ENCODE data around the gene KIF1A. TPM values are rescaled to one million over a fixed set of nuclear protein-coding genes. Genes with fewer than 3 reads are reported as not detected.
A peak's percentile ranks its signal among the peaks of the same experiment; 100 is the strongest.

The KIF1A gene
- total RNA-seq, 1 donor from 2014 or later: 2.0 TPM

- H3K27me3 ChIP-seq (ENCODE audit: low read depth): peaks cover 40% of the 10 kb centered on the region
- DNase-seq: peak; percentile 10
Observed at GRCh38 chr2:240794178-240794721, 25.8 kb downstream of the KIF1A start.

GRCh38 chr2:240793313-240794177 lies 26.5 kb downstream of the KIF1A start:
- peak; percentile 10 for DNase-seq

More at GRCh38 chr2:240794178-240794721, 25.8 kb downstream of the KIF1A start:
- Histone ChIP-seq H3K9me3 (replicated peaks) (no peaks in the 10 kb centered on the region), H3K4me3 (no peak overlapping the region), H3K36me3 (no peaks in the 10 kb centered on the region), H3K4me1 (no peaks in the 10 kb centered on the region), H3K27ac (replicated peaks) (no peak overlapping the region)
- TF ChIP-seq, protein P1, sequence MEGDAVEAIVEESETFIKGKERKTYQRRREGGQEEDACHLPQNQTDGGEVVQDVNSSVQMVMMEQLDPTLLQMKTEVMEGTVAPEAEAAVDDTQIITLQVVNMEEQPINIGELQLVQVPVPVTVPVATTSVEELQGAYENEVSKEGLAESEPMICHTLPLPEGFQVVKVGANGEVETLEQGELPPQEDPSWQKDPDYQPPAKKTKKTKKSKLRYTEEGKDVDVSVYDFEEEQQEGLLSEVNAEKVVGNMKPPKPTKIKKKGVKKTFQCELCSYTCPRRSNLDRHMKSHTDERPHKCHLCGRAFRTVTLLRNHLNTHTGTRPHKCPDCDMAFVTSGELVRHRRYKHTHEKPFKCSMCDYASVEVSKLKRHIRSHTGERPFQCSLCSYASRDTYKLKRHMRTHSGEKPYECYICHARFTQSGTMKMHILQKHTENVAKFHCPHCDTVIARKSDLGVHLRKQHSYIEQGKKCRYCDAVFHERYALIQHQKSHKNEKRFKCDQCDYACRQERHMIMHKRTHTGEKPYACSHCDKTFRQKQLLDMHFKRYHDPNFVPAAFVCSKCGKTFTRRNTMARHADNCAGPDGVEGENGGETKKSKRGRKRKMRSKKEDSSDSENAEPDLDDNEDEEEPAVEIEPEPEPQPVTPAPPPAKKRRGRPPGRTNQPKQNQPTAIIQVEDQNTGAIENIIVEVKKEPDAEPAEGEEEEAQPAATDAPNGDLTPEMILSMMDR (IDR thresholded peaks at IDR 0.05; ENCODE audit: borderline replicate concordance): no peak
- intact Hi-C loops (cut with micrococcal nuclease): no loop called here

GRCh38 chr2:240792629-240793312 lies 27.2 kb downstream of the KIF1A start:
- Histone ChIP-seq H3K4me3 (no peak overlapping the region), H3K27me3 (ENCODE audit: low read depth) (peaks cover 25% of the 10 kb centered on the region), H3K27ac (replicated peaks) (no peak overlapping the region), H3K9me3 (replicated peaks) (no peaks in the 10 kb centered on the region), H3K4me1 (no peaks in the 10 kb centered on the region), H3K36me3 (no peaks in the 10 kb centered on the region)
- peak; percentile 6 for DNase-seq
- intact Hi-C loops (cut with micrococcal nuclease): no loop called here
- TF ChIP-seq, protein P1 (IDR thresholded peaks at IDR 0.05; ENCODE audit: borderline replicate concordance): no peak

More at GRCh38 chr2:240793313-240794177, 26.5 kb downstream of the KIF1A start:
- Histone ChIP-seq H3K4me1 (no peaks in the 10 kb centered on the region), H3K36me3 (no peaks in the 10 kb centered on the region), H3K27me3 (ENCODE audit: low read depth) (peaks cover 33% of the 10 kb centered on the region), H3K9me3 (replicated peaks) (no peaks in the 10 kb centered on the region), H3K4me3 (no peak overlapping the region), H3K27ac (replicated peaks) (no peak overlapping the region)
- TF ChIP-seq, protein P1 (IDR thresholded peaks at IDR 0.05; ENCODE audit: borderline replicate concordance): no peak
- intact Hi-C loops (cut with micrococcal nuclease): no loop called here

- DNase-seq: peak; percentile 11
- no peak overlapping the region for H3K4me3 ChIP-seq
- H3K27me3 ChIP-seq (ENCODE audit: low read depth): peaks cover 22% of the 10 kb centered on the region
- intact Hi-C loops (cut with micrococcal nuclease): no loop called here
- no peaks in the 10 kb centered on the region for H3K36me3 ChIP-seq
- no peaks in the 10 kb centered on the region for H3K4me1 ChIP-seq
- TF ChIP-seq, protein P1 (IDR thresholded peaks at IDR 0.05; ENCODE audit: borderline replicate concordance): no peak
- H3K9me3 ChIP-seq (replicated peaks): no peaks in the 10 kb centered on the region
- no peak overlapping the region for H3K27ac ChIP-seq (replicated peaks)
Observed at GRCh38 chr2:240791821-240792628, 28.0 kb downstream of the KIF1A start.

Data from left ventricle myocardium inferior (tissue), 1 donor.